Sigmoid colon (tissue), 4 donors: ENCODE results near the gene CNTNAP5.

Experiments used
- POLR2AphosphoS5 ChIP-seq, 4 donors: sonication (generic); formaldehyde crosslinking; IDR thresholded peaks; one replicate each; pipeline ENCODE4 v1.6.1; 2017; ENCODE audit warnings: antibody characterized with exemption in 4 of 4
- TF ChIP-seq, protein P1 (sequence below), 4 experiments: fragments of 450-650 bp in 3 of 4; fragments of 200-600 bp in 1 of 4; IDR thresholded peaks; one replicate each; pipeline ENCODE4 v1.5.1; 2016 to 2019; ENCODE audit warnings: antibody characterized with exemption in 4 of 4, mild to moderate bottlenecking in 3 of 4, moderate library complexity in 2 of 4

DNA sequence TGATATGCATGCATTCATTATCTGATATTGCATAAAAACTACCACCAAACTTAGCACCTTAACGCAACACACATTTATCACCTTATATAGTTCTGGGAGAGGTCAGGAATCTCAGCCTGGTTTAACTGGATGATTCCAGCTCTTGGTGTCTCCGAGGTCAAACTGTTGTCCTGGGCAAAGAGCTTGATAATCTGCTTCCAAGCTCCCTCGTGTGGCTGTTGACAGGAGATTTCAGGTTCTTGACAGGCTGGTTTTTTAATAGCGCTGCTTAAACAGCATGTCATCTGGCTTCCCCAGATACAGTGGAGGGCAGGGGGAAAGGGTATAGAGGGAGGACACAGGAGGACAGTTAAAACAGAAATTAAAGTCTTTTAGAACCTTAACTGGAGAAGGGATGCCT is 785.0 kb downstream of the CNTNAP5 start:
- TF ChIP-seq, protein P1, sequence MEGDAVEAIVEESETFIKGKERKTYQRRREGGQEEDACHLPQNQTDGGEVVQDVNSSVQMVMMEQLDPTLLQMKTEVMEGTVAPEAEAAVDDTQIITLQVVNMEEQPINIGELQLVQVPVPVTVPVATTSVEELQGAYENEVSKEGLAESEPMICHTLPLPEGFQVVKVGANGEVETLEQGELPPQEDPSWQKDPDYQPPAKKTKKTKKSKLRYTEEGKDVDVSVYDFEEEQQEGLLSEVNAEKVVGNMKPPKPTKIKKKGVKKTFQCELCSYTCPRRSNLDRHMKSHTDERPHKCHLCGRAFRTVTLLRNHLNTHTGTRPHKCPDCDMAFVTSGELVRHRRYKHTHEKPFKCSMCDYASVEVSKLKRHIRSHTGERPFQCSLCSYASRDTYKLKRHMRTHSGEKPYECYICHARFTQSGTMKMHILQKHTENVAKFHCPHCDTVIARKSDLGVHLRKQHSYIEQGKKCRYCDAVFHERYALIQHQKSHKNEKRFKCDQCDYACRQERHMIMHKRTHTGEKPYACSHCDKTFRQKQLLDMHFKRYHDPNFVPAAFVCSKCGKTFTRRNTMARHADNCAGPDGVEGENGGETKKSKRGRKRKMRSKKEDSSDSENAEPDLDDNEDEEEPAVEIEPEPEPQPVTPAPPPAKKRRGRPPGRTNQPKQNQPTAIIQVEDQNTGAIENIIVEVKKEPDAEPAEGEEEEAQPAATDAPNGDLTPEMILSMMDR (IDR thresholded peaks at IDR 0.05), result peak in 1 of 4 experiments; percentile 15
- no peak for TF ChIP-seq POLR2AphosphoS5 (IDR thresholded peaks at IDR 0.05)
